Stimulated activated naive CD8-positive, alpha-beta T cell treated with anti-CD3 and anti-CD28 coated beads, Interleukin-15, Interleukin-2, amounts not matched to agents 100 ng/mL and 50 ng/mL, for 24 hours (primary cell): Measurements from ENCODE around the gene OR3A1.
"Not testable (repeated sequence)": the region's sequence is repeated elsewhere in the genome, so short reads cannot be mapped to it uniquely, and the experiment has no call there.

Experiments
- H3K27ac Mint-ChIP-seq: one replicate; pipeline ENCODE4 v1.8.0; 2021; ENCODE audit warnings: mild to moderate bottlenecking, mixed read lengths
- H3K27me3 Mint-ChIP-seq: one replicate; pipeline ENCODE4 v1.8.0; 2021; ENCODE audit warnings: mixed read lengths
- H3K36me3 Mint-ChIP-seq: one replicate; pipeline ENCODE4 v1.8.0; 2021; ENCODE audit warnings: low read depth, mixed read lengths
- H3K4me1 Mint-ChIP-seq: one replicate; pipeline ENCODE4 v1.8.0; 2021; ENCODE audit warnings: low read depth, mixed read lengths
- H3K4me3 Mint-ChIP-seq: one replicate; pipeline ENCODE4 v1.8.0; 2021; ENCODE audit warnings: mild to moderate bottlenecking, mixed read lengths
- H3K9me3 Mint-ChIP-seq: one replicate; pipeline ENCODE4 v1.8.0; 2021; ENCODE audit warnings: mixed read lengths

OR3A1 gene

GRCh38 chr17:3241044-3241443, 57.1 kb downstream of the OR3A1 start:
- H3K36me3 Mint-ChIP-seq, H3K27me3 Mint-ChIP-seq, H3K4me3 Mint-ChIP-seq, H3K4me1 Mint-ChIP-seq, H3K9me3 Mint-ChIP-seq, H3K27ac Mint-ChIP-seq: not testable (repeated sequence)
